Stimulated activated CD8-positive, alpha-beta memory T cell treated with anti-CD3 and anti-CD28 coated beads, Interleukin-15, amount 100 ng/mL, for 4 hours (primary cell): ENCODE measurements around the gene PIK3CD.

Experiments used
- DNase-seq, 2 donors: peaks; one replicate each; pipeline ENCODE4 v3.0.0-alpha.2; 2020; ENCODE audit warnings: low read depth in 2 of 2

PIK3CD gene

DNA sequence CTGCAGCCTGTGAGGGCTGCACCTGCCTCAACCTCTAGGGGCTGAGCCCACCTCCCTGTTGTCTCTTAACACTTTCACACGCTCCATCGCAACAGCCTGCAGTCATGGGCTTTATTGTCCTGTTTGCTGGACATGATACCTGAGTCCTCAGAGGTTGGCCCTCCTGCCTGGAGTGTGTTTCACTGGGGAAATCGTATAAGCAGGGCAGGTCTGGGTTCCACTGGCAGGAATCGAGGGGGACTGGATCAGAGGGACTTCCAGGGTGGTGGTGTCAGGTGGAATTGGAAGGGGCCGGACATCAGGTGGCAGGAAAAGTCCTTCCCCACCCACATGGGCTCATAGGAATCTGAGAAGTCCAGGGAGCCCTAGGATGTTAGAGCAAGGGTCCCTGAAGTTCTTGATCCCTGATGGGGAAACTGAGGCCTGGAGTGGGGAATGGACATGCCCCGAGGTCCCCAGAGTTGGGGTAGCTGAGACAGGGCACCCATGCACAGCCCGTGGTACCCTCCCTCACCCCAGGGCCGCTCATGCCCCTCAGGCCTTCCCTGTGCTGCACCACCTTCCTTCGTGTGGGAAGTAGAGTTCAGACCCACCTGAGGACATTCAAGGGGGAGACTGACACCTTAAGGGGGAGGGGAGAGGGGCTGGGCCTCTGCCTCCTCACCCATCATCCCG, 66.6 kb downstream of the PIK3CD start:
- no peak for DNase-seq

DNA sequence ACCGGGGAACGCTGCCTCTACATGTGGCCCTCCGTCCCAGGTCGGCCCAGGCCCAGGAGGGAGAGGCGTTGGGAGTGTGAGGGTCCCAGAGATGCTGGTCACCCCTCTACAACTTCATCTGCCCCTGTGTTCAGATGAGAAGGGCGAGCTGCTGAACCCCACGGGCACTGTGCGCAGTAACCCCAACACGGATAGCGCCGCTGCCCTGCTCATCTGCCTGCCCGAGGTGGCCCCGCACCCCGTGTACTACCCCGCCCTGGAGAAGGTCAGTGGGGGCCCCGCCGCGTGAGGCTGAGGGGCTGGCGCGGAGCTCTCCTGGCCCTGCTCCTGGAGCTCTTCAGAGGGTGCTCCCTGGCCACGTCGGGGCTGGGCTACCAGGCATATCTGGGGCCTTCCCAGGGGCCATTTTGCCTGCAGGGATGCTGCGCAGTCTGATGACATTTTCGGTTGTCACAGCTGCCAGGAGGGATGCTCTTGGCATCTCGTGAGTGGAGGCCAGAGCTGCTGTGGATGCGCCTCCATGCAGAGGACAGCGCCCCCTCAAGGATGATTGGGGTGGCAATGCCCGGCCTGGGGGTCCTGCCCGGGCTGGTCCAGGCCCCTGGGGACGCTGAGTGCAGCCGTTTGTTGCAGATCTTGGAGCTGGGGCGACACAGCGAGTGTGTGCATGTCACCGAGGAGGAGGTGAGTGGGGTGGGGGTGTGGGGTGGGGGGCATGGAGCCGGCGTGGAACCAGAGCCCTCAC, 68.6 kb downstream of the PIK3CD start:
- DNase-seq, result no peak

- DNase-seq, result no peak
These were observed 69.5 kb downstream of the PIK3CD start for GRCh38 chr1:9720785-9721605.

GRCh38 chr1:9721606-9722377, 70.3 kb downstream of the PIK3CD start:
- DNase-seq, result peak; percentile 58 to 65

DNA sequence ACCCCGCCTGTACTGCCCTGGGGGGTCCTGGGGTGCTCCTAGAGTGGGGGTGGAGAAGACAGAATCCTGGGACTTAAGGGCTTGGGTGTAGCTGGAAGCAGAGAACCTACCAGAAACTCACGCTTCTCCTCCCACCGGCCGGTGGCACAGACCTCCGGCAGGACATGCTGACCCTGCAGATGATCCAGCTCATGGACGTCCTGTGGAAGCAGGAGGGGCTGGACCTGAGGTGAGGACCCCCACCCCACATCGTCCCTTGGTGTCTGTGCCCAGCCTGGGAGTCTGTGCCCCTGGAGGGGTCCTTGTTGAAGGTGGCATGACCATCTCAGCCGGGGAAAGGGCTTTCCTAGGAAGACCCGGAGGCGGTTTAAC, 70.8 kb downstream of the PIK3CD start:
- DNase-seq, result no peak

DNA sequence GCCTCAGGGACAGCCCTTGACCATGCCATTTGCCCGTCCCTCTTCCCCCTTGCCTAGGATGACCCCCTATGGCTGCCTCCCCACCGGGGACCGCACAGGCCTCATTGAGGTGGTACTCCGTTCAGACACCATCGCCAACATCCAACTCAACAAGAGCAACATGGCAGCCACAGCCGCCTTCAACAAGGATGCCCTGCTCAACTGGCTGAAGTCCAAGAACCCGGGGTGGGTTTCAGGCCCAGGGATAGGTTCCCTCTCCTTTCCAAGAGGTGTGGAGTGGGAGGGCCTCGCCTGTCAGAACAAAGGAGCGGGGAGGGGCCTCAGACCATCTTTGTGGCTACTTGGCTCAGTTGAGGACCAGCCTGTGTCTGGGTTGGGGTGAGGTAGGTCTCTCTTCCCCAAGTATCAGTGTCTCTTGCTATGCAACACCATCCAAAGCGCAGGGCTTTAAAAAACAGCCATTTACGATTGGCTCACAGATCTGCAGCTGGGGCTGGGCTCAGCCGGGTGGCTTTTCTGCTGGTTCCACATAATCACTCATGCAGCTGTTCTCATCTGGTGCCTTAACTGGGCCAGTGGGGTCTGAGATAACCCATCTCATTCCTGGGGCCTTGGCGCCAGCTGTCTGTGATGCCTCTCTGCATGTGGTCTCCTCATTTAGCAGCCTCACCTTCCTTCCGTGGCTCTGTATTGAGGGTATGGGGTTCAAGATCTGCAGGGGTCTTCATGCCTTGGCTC, 71.7 kb downstream of the PIK3CD start:
- DNase-seq, result no peak

DNA sequence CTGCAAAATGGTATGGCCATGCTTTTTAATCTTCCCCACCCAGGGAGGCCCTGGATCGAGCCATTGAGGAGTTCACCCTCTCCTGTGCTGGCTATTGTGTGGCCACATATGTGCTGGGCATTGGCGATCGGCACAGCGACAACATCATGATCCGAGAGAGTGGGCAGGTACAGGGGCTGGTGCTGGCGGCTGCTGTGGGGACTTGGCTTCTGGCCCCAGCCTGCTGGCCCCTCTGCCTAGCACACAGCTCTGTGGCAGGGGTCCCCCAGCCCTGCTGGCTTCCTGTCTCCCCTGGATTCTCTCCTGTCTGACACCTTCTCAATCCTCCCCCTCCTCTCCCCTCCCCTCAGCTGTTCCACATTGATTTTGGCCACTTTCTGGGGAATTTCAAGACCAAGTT, 72.4 kb downstream of the PIK3CD start:
- DNase-seq, result no peak

DNA sequence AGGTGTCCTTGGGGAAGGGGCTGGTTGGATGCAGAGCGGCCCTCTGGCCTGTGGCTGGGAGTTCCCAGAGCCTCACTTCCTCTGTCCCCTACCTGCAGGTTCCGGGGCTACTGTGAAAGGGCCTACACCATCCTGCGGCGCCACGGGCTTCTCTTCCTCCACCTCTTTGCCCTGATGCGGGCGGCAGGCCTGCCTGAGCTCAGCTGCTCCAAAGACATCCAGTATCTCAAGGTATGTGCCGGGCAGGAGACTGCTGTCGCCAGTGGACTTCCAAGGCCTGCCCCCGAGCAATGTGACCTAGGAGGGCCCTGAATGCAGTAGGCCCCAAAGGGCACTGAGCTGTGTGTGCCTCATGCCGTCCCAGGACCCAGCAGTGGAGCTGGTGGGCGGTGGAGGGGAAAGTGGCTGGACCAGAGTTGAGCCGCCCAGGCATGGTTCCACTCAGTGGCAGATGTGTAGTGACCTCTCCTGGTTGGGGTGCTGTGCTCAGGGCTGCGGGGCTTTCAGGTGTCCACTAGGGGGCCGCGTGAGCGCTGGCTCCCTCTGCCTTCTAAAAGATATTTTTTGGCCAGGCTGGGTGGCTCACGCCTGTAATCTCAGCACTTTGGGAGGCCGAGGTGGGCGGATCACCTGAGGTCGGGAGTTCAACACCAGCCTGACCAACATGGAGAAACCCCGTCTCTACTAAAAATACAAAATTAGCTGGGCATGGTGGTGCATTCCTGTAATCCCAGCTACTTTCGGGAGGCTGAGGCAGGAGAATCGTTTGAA, 73.4 kb downstream of the PIK3CD start:
- peak in 1 of 2 donors; percentile 43 for DNase-seq

DNA sequence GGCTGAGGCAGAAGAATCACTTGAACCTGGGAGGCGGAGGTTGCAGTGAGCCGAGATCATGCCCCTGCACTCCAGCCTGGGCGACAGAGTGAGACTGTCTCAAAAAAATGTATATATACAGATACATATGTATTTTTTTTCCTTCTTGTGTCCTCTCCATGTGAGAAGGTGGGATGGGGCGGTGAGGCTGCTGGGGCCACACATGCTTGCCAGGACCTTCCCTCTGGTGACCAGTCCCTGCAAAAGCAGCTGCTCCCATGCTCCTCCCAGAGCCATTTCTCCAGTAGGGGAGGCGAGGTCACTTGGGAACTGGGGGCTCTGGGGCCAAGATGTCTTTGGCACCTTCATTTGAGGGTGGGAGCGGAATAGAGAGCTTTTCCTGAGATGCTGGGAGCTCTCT, 74.9 kb downstream of the PIK3CD start:
- no peak for DNase-seq

- DNase-seq, result no peak
These were observed 75.5 kb downstream of the PIK3CD start for GRCh38 chr1:9726905-9727595.

DNA sequence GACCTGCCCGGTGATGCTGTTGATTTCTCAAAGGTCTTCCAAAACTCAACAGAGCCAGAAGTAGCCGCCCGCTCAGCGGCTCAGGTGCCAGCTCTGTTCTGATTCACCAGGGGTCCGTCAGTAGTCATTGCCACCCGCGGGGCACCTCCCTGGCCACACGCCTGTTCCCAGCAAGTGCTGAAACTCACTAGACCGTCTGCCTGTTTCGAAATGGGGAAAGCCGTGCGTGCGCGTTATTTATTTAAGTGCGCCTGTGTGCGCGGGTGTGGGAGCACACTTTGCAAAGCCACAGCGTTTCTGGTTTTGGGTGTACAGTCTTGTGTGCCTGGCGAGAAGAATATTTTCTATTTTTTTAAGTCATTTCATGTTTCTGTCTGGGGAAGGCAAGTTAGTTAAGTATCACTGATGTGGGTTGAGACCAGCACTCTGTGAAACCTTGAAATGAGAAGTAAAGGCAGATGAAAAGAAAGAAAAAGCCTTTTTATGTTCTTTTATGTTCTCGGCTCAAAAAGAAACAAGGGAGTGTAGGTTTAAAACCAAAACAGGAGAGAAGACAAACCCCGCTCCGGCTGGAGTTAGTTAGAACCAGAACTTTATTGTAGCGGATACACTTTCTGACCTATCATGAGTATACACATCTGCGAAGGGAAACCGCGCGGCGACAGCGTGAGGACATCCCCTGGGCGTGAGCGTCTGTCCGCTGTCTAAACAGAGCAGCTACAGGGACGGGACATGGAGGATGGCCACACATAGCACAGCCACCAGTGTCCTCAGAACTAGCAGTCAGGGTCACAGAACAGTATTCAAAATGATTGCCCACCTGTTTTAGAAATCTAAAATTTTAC, 77.1 kb downstream of the PIK3CD start:
- no peak for DNase-seq

- DNase-seq, result no peak
These were observed 78.0 kb downstream of the PIK3CD start for GRCh38 chr1:9729523-9729922.

DNA sequence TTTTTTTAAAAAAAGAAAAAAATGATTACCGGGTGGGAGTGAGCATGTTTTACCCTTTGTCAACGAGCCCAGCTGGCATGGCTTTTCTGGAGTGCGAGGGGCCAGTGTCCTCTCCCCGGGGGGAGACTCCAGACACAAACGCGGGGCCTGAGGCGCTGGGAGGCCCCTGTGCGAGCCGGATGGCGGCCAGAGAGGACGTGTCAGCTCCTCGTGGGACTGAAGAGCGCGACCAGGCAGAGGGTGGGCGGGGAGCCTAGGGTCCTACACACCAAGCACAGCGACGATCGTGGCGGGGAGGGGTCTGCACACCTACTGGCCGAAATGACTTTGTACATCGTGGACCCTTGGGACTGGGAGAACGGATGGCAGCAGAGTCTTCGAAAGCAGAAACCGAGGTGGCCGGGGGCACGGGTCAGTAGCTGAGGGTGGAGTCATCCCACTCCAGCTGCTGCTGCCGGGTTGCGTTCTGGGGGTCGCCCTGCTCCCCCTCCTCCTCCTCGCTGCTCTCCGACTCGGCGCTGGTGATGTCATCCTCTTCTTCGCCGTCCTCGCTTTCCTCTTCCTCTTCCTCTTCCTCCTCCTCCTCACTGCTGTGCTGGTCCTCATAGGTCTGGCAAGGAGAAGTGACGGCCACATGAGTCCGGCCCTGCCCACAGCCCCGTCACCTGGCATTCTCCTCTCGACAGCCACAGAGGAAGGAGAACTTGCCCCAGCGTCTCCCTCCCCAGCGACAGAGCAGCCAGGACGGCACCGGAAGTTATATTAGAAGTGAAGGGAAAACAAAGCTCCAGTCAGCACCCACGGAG, 78.8 kb downstream of the PIK3CD start:
- DNase-seq, result no peak

- no peak for DNase-seq
These were observed 79.6 kb downstream of the PIK3CD start for GRCh38 chr1:9731051-9731537.

GRCh38 chr1:9731561-9731960, 80.0 kb downstream of the PIK3CD start:
- no peak for DNase-seq

GRCh38 chr1:9732123-9732971, 80.8 kb downstream of the PIK3CD start:
- DNase-seq, result no peak
